H1 (cell line): ENCODE measurements around the gene KLRF1. TPM values are rescaled to one million over a fixed set of nuclear protein-coding genes. Genes with fewer than 3 reads are reported as not detected.

Experiments
- CTCF ChIA-PET: fragments of 300-600 bp; sonication (Branson Sonifier 250); formaldehyde crosslinking; loops from one replicate; lab custom pipeline; 2021; ENCODE audit not compliant: partially characterized antibody; lab: Charles Lee
- POLR2A ChIA-PET: fragments of 300-600 bp; sonication (Branson Sonifier 250); formaldehyde crosslinking; loops from one replicate; lab custom pipeline; 2021; ENCODE audit warnings: inconsistent platforms; ENCODE audit not compliant: partially characterized antibody; lab: Charles Lee
- DNase-seq, 2 experiments: peaks; one replicate each; pipeline versions ENCODE4 v3.0.0 to v3.0.0-alpha.2; 2010 to 2022; ENCODE audit warnings: low spot score in 2 of 2, low read depth in 1 of 2, mixed read lengths in 1 of 2
- FAIRE-seq: peaks from 2 replicates; lab custom pipeline; 2011; peaks lifted over from hg19 to GRCh38; lab: Jason Lieb, UNC
- H2AFZ ChIP-seq: 2 replicates; pipeline ENCODE4 v1.8.1; 2012; ENCODE audit warnings: low read length, inconsistent platforms
- H2AK5ac ChIP-seq: 2 replicates; pipeline ENCODE4 v1.6.1; 2013; ENCODE audit warnings: low read depth, low read length
- H2BK120ac ChIP-seq: replicated peaks from 2 replicates; pipeline ENCODE3; 2013; ENCODE audit warnings: low read depth, low read length, inconsistent platforms
- H2BK12ac ChIP-seq: 2 replicates; pipeline ENCODE4 v1.6.1; 2013; ENCODE audit warnings: low read depth, low read length
- H2BK15ac ChIP-seq: 2 replicates; pipeline ENCODE4 v1.6.1; 2013; ENCODE audit warnings: low read length
- H2BK20ac ChIP-seq: 2 replicates; pipeline ENCODE4 v1.6.1; 2013; ENCODE audit warnings: low read length
- H2BK5ac ChIP-seq: 2 replicates; pipeline ENCODE4 v1.6.1; 2013; ENCODE audit warnings: low read depth, low read length
- H3K14ac ChIP-seq: 2 replicates; pipeline ENCODE4 v1.6.1; 2013; ENCODE audit warnings: inconsistent platforms; ENCODE audit not compliant: insufficient read length
- H3K18ac ChIP-seq: 2 replicates; pipeline ENCODE4 v1.6.1; 2013; ENCODE audit warnings: low read length; ENCODE audit errors: extremely low read depth
- H3K23ac ChIP-seq: 2 replicates; pipeline ENCODE4 v1.6.1; 2013; ENCODE audit warnings: inconsistent platforms; ENCODE audit not compliant: insufficient read length
- H3K23me2 ChIP-seq: 2 replicates; pipeline ENCODE4 v1.6.1; 2013; ENCODE audit warnings: low read depth, low read length
- H3K27ac ChIP-seq: 2 replicates; pipeline ENCODE4 v1.6.1; 2011; ENCODE audit warnings: low read depth, low read length, inconsistent platforms
- H3K27me3 ChIP-seq, 4 experiments: replicated peaks in 1 of 4; 1 replicate in 1 of 4; 2 replicates in 3 of 4; pipeline versions ENCODE4 v1.6.1 to v1.8.1; 2011 to 2013; ENCODE audit warnings: low read length in 3 of 4, mild to moderate bottlenecking in 3 of 4, inconsistent platforms in 2 of 4, mixed read lengths in 2 of 4, moderate library complexity in 1 of 4; ENCODE audit not compliant: control insufficient read depth in 3 of 4, insufficient read depth in 3 of 4; ENCODE audit errors: extremely low read depth in 1 of 4
- H3K36me3 ChIP-seq, 4 experiments: 2 replicates each; pipeline versions ENCODE4 v1.6.1 to v1.8.1; 2011 to 2013; ENCODE audit warnings: mild to moderate bottlenecking in 4 of 4, low read length in 3 of 4, moderate library complexity in 2 of 4, control low read depth in 1 of 4, inconsistent platforms in 1 of 4; ENCODE audit not compliant: insufficient read depth in 4 of 4, control insufficient read depth in 2 of 4
- H3K4ac ChIP-seq: replicated peaks from 2 replicates; pipeline ENCODE3; 2013; ENCODE audit warnings: low read length, low read depth, mixed read lengths, inconsistent platforms; ENCODE audit not compliant: insufficient read length
- H3K4me1 ChIP-seq, 4 experiments: replicated peaks in 1 of 4; 1 replicate in 1 of 4; 2 replicates in 3 of 4; pipeline versions ENCODE4 v1.6.1 to v1.8.1; 2011 to 2013; ENCODE audit warnings: low read length in 3 of 4, inconsistent platforms in 2 of 4, mixed read lengths in 1 of 4; ENCODE audit not compliant: insufficient read depth in 4 of 4, control insufficient read depth in 3 of 4
- H3K4me2 ChIP-seq, 2 experiments: 2 replicates each; pipeline versions ENCODE4 v1.6.1 to v1.8.1; 2011 to 2013; ENCODE audit warnings: low read depth in 2 of 2, low read length in 2 of 2, control low read depth in 1 of 2, inconsistent platforms in 1 of 2, mild to moderate bottlenecking in 1 of 2; ENCODE audit not compliant: insufficient read depth in 1 of 2
- H3K4me3 ChIP-seq, 4 experiments: fragments of 200-600, 300-600 bp in 1 of 4; sonication (generic), shearing (Covaris generic), sonication (Bioruptor Twin) in 1 of 4; 2 replicates each; pipeline versions ENCODE4 v1.5.1 to v1.8.1; 2011 to 2016; ENCODE audit warnings: low read length in 4 of 4, low read depth in 3 of 4, control low read depth in 2 of 4, inconsistent platforms in 2 of 4, mild to moderate bottlenecking in 2 of 4, mixed read lengths in 1 of 4, moderate library complexity in 1 of 4; ENCODE audit not compliant: insufficient read depth in 2 of 4; ENCODE audit errors: extremely low read depth in 1 of 4
- H3K56ac ChIP-seq: replicated peaks from 2 replicates; pipeline ENCODE3; 2013; ENCODE audit warnings: low read depth, mild to moderate bottlenecking, mixed read lengths, low read length, inconsistent platforms; ENCODE audit not compliant: insufficient read length
- H3K79me1 ChIP-seq: 2 replicates; pipeline ENCODE4 v1.6.1; 2013; ENCODE audit warnings: low read depth, low read length, control low read depth
- H3K79me2 ChIP-seq, 2 experiments: 2 replicates each; pipeline versions ENCODE4 v1.6.1 to v1.8.1; 2012 to 2013; ENCODE audit warnings: low read length in 2 of 2, mild to moderate bottlenecking in 2 of 2, inconsistent platforms in 1 of 2; ENCODE audit not compliant: insufficient read depth in 2 of 2, control insufficient read depth in 1 of 2
- H3K9ac ChIP-seq, 4 experiments: replicated peaks in 1 of 4; 1 replicate in 1 of 4; 2 replicates in 3 of 4; pipeline versions ENCODE4 v1.6.1 to v1.8.1; 2011 to 2013; ENCODE audit warnings: low read depth in 3 of 4, low read length in 3 of 4, control low read depth in 2 of 4, mild to moderate bottlenecking in 2 of 4, moderate library complexity in 2 of 4, inconsistent platforms in 1 of 4; ENCODE audit errors: extremely low read depth in 1 of 4
- H3K9me3 ChIP-seq, 2 experiments: 2 replicates each; pipeline versions ENCODE4 v1.6.1 to v1.8.1; 2012 to 2013; ENCODE audit warnings: mild to moderate bottlenecking in 2 of 2, moderate library complexity in 2 of 2, control low read depth in 1 of 2, inconsistent platforms in 1 of 2, low read depth in 1 of 2, low read length in 1 of 2, mixed read lengths in 1 of 2; ENCODE audit not compliant: insufficient read depth in 2 of 2
- H4K20me1 ChIP-seq, 2 experiments: replicated peaks in 1 of 2; 2 replicates each; pipeline versions ENCODE3 to v1.8.1; 2011 to 2013; ENCODE audit warnings: inconsistent platforms in 2 of 2, low read length in 2 of 2, mild to moderate bottlenecking in 1 of 2; ENCODE audit not compliant: insufficient read depth in 2 of 2, control insufficient read depth in 1 of 2
- H4K5ac ChIP-seq: 2 replicates; pipeline ENCODE4 v1.6.1; 2013; ENCODE audit warnings: low read length, low read depth, mixed read lengths, inconsistent platforms; ENCODE audit not compliant: insufficient read length
- H4K8ac ChIP-seq: 2 replicates; pipeline ENCODE4 v1.8.0; 2013; ENCODE audit warnings: mild to moderate bottlenecking, moderate library complexity, low read length, inconsistent platforms; ENCODE audit not compliant: insufficient read depth; ENCODE audit errors: extremely low read depth
- H4K91ac ChIP-seq: replicated peaks from 2 replicates; pipeline ENCODE3; 2013; ENCODE audit warnings: low read length, mixed read lengths, inconsistent platforms; ENCODE audit not compliant: insufficient read length
- POLR2AphosphoS5 ChIP-seq: IDR thresholded peaks from 2 replicates; pipeline ENCODE4 v1.6.1; 2011; ENCODE audit warnings: low read depth, low read length
- WGBS, 2 experiments: shearing (Covaris generic) in 1 of 2; methylation state at CpG; one replicate each; pipeline versions ENCODE4 v1.1.6 to v1.1.7; 2013 to 2015; ENCODE audit warnings: low lambda C conversion rate in 2 of 2, mixed read lengths in 2 of 2, inconsistent platforms in 1 of 2, low coverage in 1 of 2, missing lambda C conversion rate in 1 of 2; ENCODE audit not compliant: insufficient replicate concordance in 2 of 2, insufficient coverage in 1 of 2, insufficient read length in 1 of 2; ENCODE audit errors: extremely low coverage in 1 of 2, missing lambda C conversion rate in 1 of 2; 5-methylcytosine and 5-hydroxymethylcytosine counted together
- polyA plus RNA-seq, 7 experiments: library from polyadenylated mRNA; depleted of rRNA in 3 of 7; stranded (reverse) in 5 of 7; unstranded in 2 of 7; fragments of >200 nt in 5 of 7; fragments of 200-250 nt in 2 of 7; gene quantifications; 1 replicate in 5 of 7; 2 replicates in 1 of 7; 4 replicates in 1 of 7; pipeline versions ENCODE4 v1.2.1 to v1.2.3, GENCODE V29; 2011 to 2013; ENCODE audit warnings: missing spikeins in 2 of 7, mixed read lengths in 2 of 7
- total RNA-seq: library from RNA; stranded (reverse); fragmentation: NEBNext Ultra II Directional; extraction: Animal tissue kit (Norgen Biotek cat#: 25700); gene quantifications from 2 replicates; pipeline ENCODE4 v1.2.1, GENCODE V29; 2021

Gene KLRF1
- total and polyA plus RNA-seq, 2 of the 8 experiments (the other 6 are each of a cell fraction or from before 2014, with no cell fraction given) = not detected

DNA sequence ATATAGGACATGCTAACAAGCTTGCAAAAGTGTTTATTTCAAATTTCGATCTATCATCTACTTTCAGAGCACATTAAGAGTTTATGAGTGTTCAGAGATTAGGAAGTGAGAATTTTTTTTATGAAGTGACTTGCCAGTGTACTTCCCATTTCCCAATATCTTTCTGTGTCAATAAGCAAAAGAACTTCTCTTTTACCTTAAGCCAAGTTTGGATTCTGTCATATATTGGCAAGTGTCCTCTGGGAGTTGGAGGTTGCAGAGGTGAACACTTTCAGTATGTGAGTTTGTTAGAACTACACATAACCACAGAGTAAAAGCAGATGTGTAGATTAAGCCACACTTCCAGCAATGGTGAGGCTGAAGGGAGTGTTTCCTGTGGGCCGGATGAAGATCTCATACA, 16.6 kb upstream of the KLRF1 start:
- H3K14ac ChIP-seq = no peak overlapping the region
- no peaks in the 10 kb centered on the region for H3K23me2 ChIP-seq
- H2BK120ac ChIP-seq = no peak overlapping the region
- H3K4me3 ChIP-seq = no peak overlapping the region
- no peaks in the 10 kb centered on the region for H4K20me1 ChIP-seq
- no peak overlapping the region for H3K4me2 ChIP-seq
- H3K27me3 ChIP-seq = no peaks in the 10 kb centered on the region
- no peaks in the 10 kb centered on the region for H3K79me1 ChIP-seq
- H3K9me3 ChIP-seq = no peaks in the 10 kb centered on the region
- H3K36me3 ChIP-seq = no peaks in the 10 kb centered on the region
- no peak overlapping the region for H3K56ac ChIP-seq
- no peak overlapping the region for H4K5ac ChIP-seq
- POLR2A ChIA-PET = no interaction called here
- H3K9ac ChIP-seq = no peak overlapping the region
- 89% methylated on average over 2 of the region's 2 CpGs; no CpG with 5 or more reads in 1 of the 2 experiments for WGBS, 2 experiments
- H2BK20ac ChIP-seq = no peak overlapping the region
- no peak overlapping the region for H2BK12ac ChIP-seq
- H3K18ac ChIP-seq = no peak overlapping the region
- H3K79me2 ChIP-seq = no peaks in the 10 kb centered on the region
- H3K27ac ChIP-seq = no peak overlapping the region
- H2BK5ac ChIP-seq = no peak overlapping the region
- no peak overlapping the region for H4K91ac ChIP-seq
- H2AFZ ChIP-seq = no peak overlapping the region
- no peak overlapping the region for H2AK5ac ChIP-seq
- H2BK15ac ChIP-seq = no peak overlapping the region
- H3K23ac ChIP-seq = no peak overlapping the region
- H3K4me1 ChIP-seq = no peaks in the 10 kb centered on the region
- no peak for DNase-seq
- no peak for TF ChIP-seq POLR2AphosphoS5
- TF ChIP-seq, all 59 proteins: peak for 0
- H4K8ac ChIP-seq = no peak overlapping the region
- CTCF ChIA-PET = interaction anchor here (0.6 to 9.2 kb wide), 3 partner anchors 61 to 124 kb away, joined by 3 to 108 read pairs (median 18); no protein-coding TSS in a partner anchor
- H3K4ac ChIP-seq = no peak overlapping the region
- FAIRE-seq = no peak
